ENCODE results near the gene CYTH3.
"Not testable (repeated sequence)": the region's sequence is repeated elsewhere in the genome, so short reads cannot be mapped to it uniquely, and the experiment has no call there.

Gene CYTH3

DNA sequence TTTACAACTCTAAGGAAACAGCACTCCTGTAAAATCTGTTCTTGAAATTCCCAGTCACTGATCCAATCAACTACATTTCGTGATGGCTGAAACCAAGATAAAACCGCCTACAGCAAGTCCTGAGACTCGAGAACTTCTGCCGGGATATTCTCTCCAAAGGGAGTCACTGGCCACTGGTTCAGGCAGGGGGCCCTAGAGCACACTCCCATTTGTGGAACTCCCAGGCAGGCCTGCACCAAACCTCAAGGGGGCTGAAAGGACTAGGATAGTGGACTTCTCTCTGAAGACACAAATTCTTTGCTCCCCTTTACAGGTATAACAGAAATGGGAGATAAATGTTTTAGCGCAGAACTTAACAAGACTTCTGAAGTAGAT, 16.3 kb downstream of the CYTH3 start:
- DNase-seq: no peak

DNA sequence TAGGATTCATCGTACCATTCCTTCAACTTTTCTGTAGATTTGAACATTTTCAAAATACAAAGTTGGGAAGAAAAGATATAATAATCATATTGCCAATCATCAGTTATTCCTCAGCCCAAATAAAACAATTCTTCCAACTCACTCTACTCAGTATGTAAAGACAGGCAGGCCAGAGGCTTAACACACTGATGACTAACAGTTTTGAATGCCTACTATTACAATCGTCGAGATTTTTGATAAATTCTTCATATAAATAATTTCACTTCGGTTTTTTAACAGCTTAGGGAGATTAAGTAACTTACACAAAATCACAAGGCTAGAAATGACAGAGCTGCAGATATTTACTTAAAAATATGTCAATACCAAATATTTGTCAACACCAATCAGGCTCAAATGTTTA, 17.6 kb downstream of the CYTH3 start:
- DNase-seq: no peak

DNA sequence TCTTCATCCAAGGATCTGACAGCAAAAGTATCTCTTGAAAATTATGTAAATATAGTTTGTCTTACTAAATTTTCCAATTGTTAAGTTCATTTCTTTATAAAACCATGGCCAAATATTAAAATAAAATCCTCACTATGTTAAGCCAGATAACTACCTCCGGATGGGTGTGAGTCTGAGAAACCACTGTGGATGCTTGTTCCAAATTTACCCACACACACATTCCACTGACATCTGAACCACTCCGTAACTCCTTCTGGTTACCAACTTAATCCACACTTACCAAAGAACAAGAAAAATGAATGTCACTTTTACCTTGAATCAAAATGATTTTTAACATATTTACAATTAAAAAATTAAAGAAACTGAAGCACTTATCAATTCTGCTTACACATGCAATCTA, 19.7 kb downstream of the CYTH3 start:
- no peak for DNase-seq

DNA sequence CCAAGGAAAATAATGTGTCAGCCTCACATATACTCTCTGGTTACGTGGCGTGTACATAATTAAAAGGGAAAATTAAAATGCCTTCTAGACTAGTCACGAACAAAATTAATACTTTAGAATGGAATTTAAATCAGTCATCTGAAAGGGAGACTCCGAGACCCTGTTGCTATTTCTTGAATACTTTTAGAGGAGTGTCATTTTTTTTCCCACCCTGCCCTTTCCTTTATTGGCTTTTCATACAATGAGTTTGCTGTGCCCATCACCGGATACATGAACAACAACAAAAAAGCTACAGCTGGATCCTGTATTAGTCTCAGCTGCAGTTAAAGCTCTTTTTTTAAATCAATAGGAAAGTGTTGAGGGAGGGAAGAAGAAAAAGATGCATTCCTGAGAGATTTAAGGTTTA, 20.1 kb downstream of the CYTH3 start:
- DNase-seq: no peak

DNA sequence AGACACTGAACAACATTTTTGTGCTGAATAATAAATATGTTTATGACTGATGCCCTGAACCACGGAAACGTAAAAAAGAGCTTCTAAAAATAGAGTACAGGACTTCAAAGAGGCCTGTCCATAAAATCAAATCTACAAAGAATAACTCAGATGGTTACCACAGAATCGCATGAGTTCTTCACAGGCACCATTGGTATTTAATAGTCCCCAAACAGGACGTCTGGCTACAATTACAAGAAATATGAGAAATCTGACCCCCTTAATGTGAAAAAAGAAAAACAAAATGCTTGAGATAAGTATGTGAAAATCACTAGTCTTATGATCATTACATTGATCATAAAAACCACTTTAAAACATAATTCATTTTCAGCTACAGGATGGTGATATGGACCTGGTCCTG, 20.8 kb downstream of the CYTH3 start:
- no peak for DNase-seq

DNA sequence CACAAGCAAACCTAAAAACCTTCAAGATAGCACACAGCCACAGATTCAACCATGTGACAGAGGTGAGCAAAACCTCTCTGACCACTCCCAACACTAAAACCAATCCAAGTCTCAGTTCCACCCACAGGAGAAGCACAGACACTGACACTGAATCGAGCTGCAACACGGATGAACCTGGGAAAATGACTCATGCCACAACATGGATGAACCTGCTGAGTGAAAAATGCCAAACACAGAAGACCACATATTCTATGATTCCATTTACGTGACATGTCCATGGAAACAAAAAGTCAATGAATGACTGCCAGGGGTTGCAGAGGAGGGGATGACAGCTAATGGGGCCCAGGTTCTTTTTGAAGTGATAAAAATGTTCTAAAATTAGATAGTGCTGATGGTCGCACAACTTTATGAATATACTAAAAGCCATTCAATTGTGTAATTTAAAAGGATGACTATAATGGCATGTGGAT, 22.0 kb downstream of the CYTH3 start:
- no peak for DNase-seq

DNA sequence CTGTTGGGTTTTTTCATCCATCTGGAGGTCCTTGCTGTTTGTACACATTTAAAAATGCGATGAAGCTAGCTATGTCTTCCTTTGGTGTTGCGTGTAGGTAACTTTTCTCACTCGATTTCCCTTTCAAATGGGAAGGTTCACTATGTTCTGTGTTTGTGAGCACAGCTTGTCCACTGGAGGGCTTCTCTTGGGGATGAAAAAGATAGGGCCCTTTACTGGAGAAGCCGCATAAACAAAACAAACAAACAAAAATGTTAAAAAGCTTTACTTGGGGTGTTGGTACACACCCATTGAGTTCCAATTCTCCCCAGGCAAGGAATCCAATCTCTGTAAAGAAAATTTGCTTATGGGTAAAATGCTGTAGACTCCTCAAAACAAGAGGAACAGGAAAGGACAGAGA, 23.4 kb downstream of the CYTH3 start:
- no peak for DNase-seq

DNA sequence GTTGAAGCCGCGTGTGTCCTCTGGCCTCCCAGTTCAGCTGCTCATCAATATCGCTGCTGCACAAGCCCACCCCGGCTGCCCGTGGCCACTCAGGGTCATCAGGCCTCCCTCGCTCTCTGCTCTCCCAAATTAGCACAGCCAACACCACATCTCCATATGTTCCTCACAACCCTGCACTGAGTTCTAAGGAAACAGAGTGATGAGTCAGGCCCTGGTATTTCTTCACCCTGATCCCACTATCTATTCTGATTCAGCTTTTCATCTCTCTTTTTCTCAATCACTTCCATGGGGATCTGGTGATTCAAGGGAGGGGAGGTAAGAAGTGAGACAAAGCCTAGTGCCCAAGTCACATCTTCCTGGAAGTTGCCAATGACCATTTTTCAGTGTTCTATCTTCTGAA, 23.8 kb downstream of the CYTH3 start:
- DNase-seq: no peak

DNA sequence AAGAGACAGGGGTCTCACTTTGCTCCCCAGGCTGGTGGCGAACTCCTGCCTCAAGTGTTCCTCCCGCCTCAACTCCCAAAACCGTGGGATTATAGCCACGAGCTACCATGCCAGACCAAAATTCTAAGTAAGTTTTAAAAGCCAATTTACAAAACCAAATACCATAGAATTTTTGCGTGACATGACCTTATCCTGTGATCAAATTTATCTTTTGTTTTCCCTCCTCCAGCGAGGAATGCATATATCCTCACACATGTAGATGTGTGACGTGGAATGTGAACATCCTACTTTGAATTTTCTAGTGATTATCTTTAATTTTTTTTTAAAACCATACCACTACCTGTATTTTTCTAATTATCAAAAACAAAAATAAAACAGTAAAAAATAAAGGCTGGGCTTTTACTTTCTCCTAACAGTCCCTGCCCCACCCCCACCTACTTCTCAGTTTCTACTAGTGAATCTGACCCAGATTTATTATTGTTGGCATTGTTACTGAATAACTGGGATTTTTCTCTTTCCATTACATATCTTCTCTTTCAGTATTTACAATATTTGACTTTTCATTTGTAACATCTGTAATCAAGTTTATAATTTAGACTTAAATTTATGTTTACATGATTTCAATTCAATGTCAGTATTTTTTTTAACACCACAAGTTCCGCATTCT, 26.0 kb downstream of the CYTH3 start:
- DNase-seq: no peak

DNA sequence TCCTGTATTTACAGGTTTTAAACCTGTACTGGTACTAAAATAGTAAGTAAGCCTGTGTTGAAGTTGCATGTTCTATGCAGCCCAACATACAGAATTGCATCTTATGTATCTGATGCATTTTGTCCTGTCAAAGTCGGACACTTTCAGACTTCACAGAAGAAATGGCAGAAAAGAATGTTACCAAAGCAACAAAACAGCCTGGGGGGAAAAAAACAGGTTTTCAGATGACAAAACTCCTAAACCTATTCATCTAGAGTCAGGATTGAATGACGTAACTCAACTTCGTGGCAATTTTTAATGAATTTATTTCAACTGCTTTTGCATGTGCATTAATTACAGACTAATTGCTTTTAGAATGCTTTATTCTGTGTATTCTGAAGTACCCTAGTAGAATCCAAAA, 28.4 kb downstream of the CYTH3 start:
- DNase-seq: no peak

DNA sequence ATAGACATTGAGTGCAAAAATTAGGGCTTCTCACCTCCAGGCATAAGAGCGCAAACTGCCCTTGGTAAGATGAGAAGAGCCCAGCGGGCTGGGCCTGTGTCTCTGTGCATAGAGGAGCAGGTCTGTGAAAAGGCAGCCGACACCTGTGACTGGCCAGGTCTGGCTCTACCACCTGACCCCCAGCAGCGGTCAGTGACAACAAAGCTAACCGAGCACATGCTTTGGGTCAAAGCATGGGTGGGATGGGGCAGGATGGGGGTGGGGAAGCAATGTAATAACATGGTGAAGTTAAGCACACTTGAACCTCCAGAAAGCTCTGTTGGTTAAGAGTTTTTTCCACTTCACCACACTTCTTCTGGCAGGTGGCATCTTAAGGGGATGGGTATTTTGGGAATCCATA, 29.3 kb downstream of the CYTH3 start:
- no peak for DNase-seq

DNA sequence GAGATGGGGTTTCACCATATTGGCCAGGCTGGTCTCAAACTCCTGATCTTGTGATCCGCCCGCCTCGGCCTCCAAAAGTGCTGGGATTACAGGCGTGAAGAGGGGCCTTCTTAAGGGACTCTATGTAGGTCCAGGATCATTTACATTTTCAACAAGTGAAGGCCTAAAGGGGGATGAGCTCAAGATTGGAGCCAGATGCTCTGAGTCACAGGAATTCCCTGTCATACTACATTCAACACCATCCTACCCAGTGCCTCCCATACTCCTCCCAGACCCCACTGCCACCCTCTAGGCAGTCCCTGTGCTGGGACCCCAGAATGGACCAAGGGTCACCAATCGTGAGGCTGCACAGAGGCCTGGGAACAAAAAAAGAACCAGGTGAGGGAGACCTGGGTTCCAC, 29.9 kb downstream of the CYTH3 start:
- DNase-seq: no peak

DNA sequence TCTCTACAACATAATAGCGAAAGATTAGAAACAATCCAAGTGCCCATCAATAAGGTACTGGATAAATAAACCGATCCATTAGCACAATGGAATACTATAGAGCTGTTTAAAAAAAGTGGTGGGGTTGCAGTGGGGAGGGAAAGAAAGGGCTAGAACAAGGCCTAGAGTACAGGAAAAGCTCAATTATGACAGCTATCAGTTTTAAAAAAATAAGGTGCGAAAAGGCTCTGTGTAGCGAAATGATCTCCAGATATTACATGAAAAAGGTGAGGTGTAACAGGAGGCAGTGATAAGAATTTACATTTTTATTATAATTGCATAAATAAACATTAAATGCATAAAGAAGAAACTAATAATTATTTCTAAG, 30.8 kb downstream of the CYTH3 start:
- no peak for DNase-seq

DNA sequence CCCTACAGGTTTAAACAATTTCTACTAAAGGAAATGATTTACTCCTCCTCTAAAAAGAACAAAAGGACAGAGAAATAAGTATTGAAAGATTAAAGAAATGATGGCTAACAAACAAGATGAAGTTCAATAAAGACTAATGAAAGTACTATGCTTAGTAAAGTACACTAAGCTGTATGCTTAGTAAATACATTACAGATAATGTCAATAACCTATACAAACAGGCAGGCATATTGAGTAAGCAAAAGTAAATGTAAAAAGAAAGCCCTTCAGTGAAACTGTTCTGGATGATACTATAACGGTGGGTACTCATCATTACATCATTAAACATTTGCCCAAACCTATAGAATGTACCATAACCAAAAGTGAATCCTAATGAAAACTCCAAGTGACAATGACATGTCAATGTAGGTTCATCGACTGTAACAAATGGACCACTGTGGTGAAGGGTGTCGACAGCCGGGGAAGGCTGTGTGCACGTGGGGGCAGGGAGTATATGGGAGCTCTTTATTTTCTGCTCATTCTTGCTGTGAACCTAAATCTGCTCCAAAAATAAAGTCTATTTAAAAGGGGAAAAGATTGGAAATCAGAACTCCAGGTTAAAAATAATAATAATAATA, 34.0 kb downstream of the CYTH3 start:
- DNase-seq: no peak

DNA sequence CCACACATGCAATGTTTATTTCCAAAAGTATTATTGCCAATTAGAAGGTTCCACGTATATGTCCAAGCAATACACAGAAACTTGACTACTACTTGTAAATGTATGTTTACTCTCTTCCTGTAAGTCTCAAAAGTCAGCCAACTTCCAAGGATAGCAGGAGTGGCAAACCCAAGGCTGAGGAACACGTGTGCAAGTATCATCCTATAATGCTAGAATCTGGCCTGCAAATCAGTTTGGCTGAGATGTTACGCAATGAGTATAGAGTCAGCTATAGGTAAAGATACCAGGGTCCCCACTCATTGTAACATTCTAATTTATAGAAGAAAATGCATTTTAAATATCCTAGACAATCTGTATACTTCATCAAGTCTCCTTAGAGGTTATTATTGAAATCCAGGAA, 34.7 kb downstream of the CYTH3 start:
- DNase-seq: no peak

DNA sequence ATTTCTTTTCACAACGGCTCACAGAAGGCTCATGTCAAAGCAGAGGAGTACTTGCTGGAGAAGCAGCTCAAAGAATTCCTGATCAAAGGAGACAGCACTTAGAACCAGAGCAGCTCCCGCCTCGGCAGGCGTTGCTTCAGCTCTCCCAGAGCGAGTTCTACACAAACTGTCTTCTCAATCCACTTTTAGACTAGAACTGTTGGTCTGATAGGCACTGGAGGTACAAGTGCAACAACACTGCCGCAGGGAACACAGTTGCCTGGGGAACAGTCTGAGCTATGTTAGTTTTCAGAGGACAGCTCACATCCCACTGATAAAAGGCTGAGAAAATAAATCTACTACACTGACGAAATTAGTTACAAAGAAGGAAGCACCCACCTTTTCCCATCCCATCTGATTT, 35.4 kb downstream of the CYTH3 start:
- DNase-seq: no peak

DNA sequence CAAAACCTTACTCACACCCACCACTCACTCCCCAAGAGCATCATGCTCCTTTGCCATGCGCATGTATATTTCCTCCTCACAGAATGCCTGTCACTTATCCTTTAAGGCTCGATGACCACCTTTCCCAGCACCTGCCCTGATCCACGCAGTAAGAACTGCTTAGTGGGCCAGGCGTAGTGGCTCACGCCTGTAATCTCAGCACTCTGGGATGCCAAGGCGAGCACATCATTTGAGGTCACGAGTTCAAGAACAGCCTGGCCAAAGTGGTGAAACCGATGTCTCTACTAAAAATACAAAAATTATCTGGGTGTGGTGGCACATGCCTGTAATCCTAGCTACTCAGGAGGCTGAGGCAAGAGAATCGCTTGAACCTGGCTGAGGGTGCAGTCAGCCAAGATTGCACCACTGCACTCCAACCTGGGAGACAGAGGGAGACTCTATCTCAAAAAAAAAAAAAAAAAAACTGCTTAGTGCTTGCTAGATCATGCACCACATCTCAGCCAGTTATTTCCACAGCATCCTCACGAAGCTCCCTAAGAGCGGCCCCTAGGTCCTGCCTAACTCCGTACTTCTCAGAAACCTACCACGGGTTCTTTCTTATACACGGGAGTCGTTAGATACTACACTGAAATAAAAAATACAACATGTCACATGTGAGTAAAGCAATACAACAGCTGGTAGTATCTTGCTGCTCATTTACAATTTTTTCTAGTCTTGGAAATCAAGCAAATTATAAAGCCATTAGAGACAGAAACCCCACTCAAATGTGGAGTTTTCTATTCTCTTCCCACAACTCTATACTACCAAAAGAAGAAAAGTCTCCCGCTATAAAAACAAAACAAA, 37.2 kb downstream of the CYTH3 start:
- no peak for DNase-seq

DNA sequence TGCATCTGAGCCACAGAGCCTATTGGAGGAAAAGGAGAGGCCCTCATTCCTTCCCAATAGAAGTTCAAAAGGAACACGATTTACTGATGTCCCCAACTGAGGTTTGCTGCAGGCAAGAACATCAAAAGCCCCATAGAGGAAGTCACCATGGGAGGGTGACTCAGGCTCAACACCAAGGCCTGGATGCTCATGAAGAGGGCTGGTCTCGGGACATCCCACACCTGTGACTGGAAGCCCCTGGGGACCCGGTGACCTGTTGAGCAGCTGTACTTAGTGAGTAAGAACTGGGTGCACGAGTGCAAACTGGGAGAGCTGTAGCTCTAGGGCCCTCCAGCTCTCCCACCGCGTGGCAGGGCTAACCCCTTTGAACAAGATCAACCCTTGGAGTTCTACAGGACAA, 38.0 kb downstream of the CYTH3 start:
- no peak for DNase-seq

DNA sequence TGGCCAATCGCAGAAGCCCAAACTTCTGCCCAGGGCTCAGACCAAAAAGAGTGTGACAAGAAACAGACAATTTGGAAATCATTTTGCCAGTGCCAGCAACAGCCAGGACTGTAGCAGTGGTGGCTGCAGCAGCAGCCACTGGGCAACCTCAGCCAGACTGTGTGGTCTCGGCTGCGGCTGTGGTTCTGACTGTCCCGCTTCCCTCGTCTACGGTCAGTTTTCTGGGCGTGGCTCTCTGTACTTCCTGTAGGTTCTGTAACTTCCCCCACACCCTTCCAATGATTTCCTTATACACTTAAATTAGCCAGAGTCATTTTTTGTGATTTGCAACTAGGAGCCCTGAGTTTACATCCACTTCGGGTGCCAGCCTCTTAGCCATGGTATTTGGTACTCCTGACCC, 39.9 kb downstream of the CYTH3 start:
- no peak for DNase-seq

DNA sequence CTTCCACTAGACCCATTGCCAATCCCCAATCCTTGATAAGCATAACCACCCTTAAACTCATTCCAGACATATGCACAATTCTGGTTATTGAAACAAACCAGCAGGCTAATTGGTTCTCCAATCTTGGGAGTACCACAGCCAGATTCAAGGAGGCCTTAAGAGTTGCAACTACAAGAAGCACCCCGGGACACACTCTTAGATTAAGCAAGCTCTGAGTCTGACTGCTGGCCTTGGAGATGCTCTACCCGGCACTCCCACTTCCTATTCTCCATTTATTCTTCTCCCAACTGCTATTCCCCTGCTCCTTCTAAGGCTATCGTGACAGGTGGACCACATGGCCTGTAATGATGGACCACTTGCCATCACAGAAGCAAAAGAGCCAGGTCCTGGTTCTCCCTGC, 40.3 kb downstream of the CYTH3 start:
- DNase-seq: no peak

DNA sequence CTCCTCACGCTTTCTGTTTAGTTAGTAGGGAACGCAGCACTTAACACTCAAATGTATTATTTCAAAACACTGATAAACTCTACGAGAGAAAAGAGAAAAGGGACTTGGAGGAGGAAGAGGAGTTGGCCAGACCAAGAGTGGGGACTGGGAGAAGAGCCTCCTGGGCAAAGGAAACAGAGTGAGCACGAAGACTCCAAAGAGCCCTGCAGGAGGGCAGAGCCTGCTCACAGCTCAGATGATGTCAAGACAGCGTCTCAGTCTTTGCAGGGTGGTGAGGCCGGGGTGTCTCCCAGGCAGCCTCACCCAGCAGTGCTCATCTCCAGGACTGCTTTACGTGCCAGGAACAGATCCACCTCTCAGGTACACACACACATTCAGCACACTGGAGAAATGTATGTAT, 41.2 kb downstream of the CYTH3 start:
- DNase-seq: no peak

DNA sequence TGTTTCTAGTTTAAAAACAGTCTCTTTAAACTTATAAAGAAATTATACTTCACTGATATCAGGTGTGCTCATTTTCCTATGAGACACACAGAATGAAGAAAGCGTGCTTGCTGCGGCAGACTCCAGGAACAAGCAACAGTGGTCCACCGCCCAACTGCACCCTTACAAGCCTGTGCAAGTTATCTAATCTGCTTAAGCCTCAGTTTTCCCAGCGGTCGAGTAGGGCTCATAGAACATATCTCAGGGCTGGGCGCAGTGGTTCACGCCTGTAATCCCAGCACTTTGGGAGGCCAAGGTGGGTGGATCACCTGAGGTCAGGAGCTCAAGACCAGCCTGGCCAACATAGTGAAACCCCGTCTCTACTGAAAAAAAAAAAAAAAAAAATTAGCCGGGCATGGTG, 43.1 kb downstream of the CYTH3 start:
- not testable (repeated sequence) for DNase-seq

DNA sequence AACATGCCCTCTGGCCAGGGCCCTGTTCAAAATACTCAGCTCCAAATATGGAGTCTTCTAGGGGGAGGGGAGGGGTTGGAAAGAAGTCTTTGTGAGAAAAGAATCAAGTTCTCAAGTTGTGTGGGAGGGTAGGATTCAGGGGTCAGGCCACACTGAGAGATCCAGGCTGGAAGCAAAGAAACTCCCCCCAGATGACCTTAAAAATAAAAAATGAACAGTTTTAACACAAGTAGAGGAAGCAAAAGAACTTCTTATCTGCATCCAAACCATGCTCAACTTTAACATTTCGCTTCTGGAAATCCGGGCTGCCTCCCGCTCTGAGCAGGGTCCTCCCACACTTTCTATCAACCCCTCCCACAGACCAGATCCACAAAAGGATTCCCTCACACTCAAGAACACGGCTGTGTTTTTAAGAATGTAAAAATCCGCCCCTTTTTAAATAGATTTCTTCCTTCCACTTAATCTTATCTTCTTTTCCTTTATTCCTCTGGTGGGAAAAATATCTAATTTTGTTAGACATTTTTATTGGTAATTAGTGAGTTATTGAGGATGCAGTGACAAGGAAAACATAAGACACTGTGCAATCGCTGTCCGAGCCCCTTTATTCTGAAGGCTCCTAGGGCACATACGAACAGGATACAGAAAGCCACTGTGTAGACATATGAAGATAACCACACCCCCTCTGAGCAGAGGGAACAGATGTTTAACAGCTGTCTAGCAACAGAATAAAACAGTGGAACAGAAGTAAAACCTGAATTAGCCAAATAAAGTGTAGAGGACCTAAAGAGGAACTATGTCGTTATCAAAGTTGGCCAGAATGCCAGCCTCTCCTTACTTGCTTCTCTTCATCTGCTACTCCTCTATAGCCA, 43.8 kb downstream of the CYTH3 start:
- DNase-seq: no peak
